ENCODE data around the gene NUMBL. TPM values are rescaled to one million over a fixed set of nuclear protein-coding genes. Genes with fewer than 3 reads are reported as not detected.

The NUMBL gene
- total and polyA plus RNA-seq, 2 of the 13 experiments (the other 11 are each of a cell fraction or from before 2014, with no cell fraction given), result 0.49 to 2.3 TPM

- no peak overlapping the region for H3K27ac ChIP-seq (ENCODE audit: extremely low read length, insufficient read depth, low read length)
- no peak for FAIRE-seq
- H3K4me2 ChIP-seq (ENCODE audit: low read depth, low read length), result no peak overlapping the region
- DNase-seq (ENCODE audit: low spot score), result no peak
- no peaks in the 10 kb centered on the region for H3K79me2 ChIP-seq (ENCODE audit: insufficient read depth, low read length)
- no peaks in the 10 kb centered on the region for H3K4me1 ChIP-seq (ENCODE audit: insufficient read depth, low read length)
- TF ChIP-seq TBP (CRISPR knock-in tag; IDR thresholded peaks at IDR 0.05), result no peak
- no TSS peak for BruUV-seq (replicated peaks)
- in situ Hi-C loops (cut with HindIII; ENCODE audit: extremely low pct_ligation_motif_present, low pct_unique_long_range_greater_than_20kb) (no loop called here), intact Hi-C loops (cut with micrococcal nuclease; ENCODE audit: unreplicated experiment) (no loop called here)
- no peaks in the 10 kb centered on the region for H4K20me1 ChIP-seq (ENCODE audit: insufficient read depth, low read length)
- peaks cover 0 to 5% of the 10 kb centered on the region in 2 experiments; a peak in 2 of 5 replicates for H3K36me3 ChIP-seq (replicated peaks in 1 of 2; ENCODE audit: control insufficient read depth in 1 of 2, insufficient read depth in 2 of 2, low read length in 2 of 2)
- H2AFZ ChIP-seq (ENCODE audit: low read length), result no peak overlapping the region
- ATAC-seq, result no peak
- POLR2A ChIA-PET, result no interaction called here
- no peaks in the 10 kb centered on the region for H3K9me3 ChIP-seq (ENCODE audit: low read length)
- no peak overlapping the region for H3K4me3 ChIP-seq (replicated peaks in 1 of 3; ENCODE audit: insufficient read depth in 1 of 3, low read depth in 2 of 3, low read length in 3 of 3)
- H3K9ac ChIP-seq (ENCODE audit: insufficient read depth, low read depth, low read length), result no peak overlapping the region
- H3K27me3 ChIP-seq (ENCODE audit: control insufficient read depth in 1 of 2, insufficient read depth in 2 of 2, low read length in 2 of 2), result no peaks in the 10 kb centered on the region; a peak in 1 of 5 replicates
- CTCF ChIA-PET (ENCODE audit: low intra/inter-chr PET ratio, low total read pairs), result no interaction called here
- WGBS (ENCODE audit: low lambda C conversion rate), result 82% methylated on average over 13 of the region's 18 CpGs
These were observed 957 bp downstream of the NUMBL start for GRCh38 chr19:40689339-40690049.

DNA sequence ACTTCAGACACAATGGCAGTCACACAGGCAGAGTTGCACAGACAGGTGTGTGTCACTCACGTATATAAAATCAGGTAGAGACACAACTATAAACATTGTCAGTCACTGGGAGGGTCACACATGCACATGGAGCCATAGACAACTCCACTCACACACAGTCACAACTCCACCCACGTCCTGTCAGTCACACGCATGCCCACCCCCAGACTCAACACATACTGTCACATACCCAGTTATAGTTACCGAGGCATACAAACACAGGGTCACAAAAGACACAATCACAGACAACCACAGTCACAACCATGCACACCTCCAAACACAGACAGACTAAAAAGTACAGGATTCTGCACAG, 1.5 kb downstream of the NUMBL start:
- H3K79me2 ChIP-seq (ENCODE audit: insufficient read depth, low read length), result no peaks in the 10 kb centered on the region
- POLR2A ChIA-PET, result no interaction called here
- H3K9me3 ChIP-seq (ENCODE audit: low read length), result no peaks in the 10 kb centered on the region
- in situ Hi-C loops (cut with HindIII; ENCODE audit: extremely low pct_ligation_motif_present, low pct_unique_long_range_greater_than_20kb), result no loop called here
- WGBS (ENCODE audit: low lambda C conversion rate), result 69% methylated on average over 4 of the region's 4 CpGs
- CTCF ChIA-PET (ENCODE audit: low intra/inter-chr PET ratio, low total read pairs), result no interaction called here
- no peak overlapping the region for H2AFZ ChIP-seq (ENCODE audit: low read length)
- H3K4me3 ChIP-seq (replicated peaks in 1 of 3; ENCODE audit: insufficient read depth in 1 of 3, low read depth in 2 of 3, low read length in 3 of 3), result no peak overlapping the region
- H3K9ac ChIP-seq (ENCODE audit: insufficient read depth, low read depth, low read length), result no peak overlapping the region
- H3K4me2 ChIP-seq (ENCODE audit: low read depth, low read length), result no peak overlapping the region
- no TSS peak for BruUV-seq (replicated peaks)
- intact Hi-C loops (cut with micrococcal nuclease; ENCODE audit: unreplicated experiment), result no loop called here
- TF ChIP-seq, protein P1, sequence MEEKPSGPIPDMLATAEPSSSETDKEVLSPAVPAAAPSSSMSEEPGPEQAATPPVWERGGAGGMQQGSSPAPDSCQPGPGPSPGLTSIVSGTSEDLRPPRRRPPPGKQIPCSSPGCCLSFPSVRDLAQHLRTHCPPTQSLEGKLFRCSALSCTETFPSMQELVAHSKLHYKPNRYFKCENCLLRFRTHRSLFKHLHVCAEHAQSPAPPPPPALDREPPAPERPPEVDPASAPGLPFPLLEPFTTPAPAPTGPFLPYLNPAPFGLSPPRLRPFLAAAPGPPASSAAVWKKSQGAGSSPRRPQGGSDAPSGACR (CRISPR knock-in tag; IDR thresholded peaks at IDR 0.05), result no peak
- no peak for TF ChIP-seq CENPT (CRISPR knock-in tag; IDR thresholded peaks at IDR 0.05; ENCODE audit: low read depth)
- TF ChIP-seq ZNF20 (CRISPR knock-in tag; IDR thresholded peaks at IDR 0.05), result no peak
- TF ChIP-seq RNF2 (conservative IDR thresholded peaks at IDR 0.05; ENCODE audit: low read depth), result no peak
- no peak for TF ChIP-seq NBN (conservative IDR thresholded peaks at IDR 0.05)
- no peak for TF ChIP-seq CREBL2 (CRISPR knock-in tag; IDR thresholded peaks at IDR 0.05; ENCODE audit: borderline replicate concordance)
- no peak for TF ChIP-seq ATF2 (CRISPR knock-in tag; IDR thresholded peaks at IDR 0.05)
- TF ChIP-seq ZNF629 (CRISPR knock-in tag; conservative IDR thresholded peaks at IDR 0.05), result no peak
- TF ChIP-seq ZNF510 (CRISPR knock-in tag; IDR thresholded peaks at IDR 0.05; ENCODE audit: low read depth), result no peak
- TF ChIP-seq SAP130 (CRISPR knock-in tag; IDR thresholded peaks at IDR 0.05; ENCODE audit: low read depth), result no peak
- TF ChIP-seq, protein P2, sequence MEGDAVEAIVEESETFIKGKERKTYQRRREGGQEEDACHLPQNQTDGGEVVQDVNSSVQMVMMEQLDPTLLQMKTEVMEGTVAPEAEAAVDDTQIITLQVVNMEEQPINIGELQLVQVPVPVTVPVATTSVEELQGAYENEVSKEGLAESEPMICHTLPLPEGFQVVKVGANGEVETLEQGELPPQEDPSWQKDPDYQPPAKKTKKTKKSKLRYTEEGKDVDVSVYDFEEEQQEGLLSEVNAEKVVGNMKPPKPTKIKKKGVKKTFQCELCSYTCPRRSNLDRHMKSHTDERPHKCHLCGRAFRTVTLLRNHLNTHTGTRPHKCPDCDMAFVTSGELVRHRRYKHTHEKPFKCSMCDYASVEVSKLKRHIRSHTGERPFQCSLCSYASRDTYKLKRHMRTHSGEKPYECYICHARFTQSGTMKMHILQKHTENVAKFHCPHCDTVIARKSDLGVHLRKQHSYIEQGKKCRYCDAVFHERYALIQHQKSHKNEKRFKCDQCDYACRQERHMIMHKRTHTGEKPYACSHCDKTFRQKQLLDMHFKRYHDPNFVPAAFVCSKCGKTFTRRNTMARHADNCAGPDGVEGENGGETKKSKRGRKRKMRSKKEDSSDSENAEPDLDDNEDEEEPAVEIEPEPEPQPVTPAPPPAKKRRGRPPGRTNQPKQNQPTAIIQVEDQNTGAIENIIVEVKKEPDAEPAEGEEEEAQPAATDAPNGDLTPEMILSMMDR (CRISPR knock-in tag; IDR thresholded peaks at IDR 0.05), result no peak
- TF ChIP-seq SCMH1 (CRISPR knock-in tag; IDR thresholded peaks at IDR 0.05; ENCODE audit: borderline replicate concordance), result no peak
- no peak for TF ChIP-seq ZNF180 (CRISPR knock-in tag; IDR thresholded peaks at IDR 0.05; ENCODE audit: borderline replicate concordance, low read depth)
- TF ChIP-seq NFE2 (CRISPR knock-in tag; IDR thresholded peaks at IDR 0.05), result no peak
- no peak for TF ChIP-seq MIXL1 (CRISPR knock-in tag; IDR thresholded peaks at IDR 0.05)
- TF ChIP-seq THAP11 (CRISPR knock-in tag; IDR thresholded peaks at IDR 0.05), result no peak
- ATAC-seq (no peak), FAIRE-seq (no peak), DNase-seq (ENCODE audit: low spot score) (no peak)
- no peak overlapping the region for H3K27ac ChIP-seq (ENCODE audit: extremely low read length, insufficient read depth, low read length)
- no peaks in the 10 kb centered on the region for H4K20me1 ChIP-seq (ENCODE audit: insufficient read depth, low read length)
- no peaks in the 10 kb centered on the region for H3K4me1 ChIP-seq (ENCODE audit: insufficient read depth, low read length)
- H3K36me3 ChIP-seq (replicated peaks in 1 of 2; ENCODE audit: control insufficient read depth in 1 of 2, insufficient read depth in 2 of 2, low read length in 2 of 2), result peaks cover 0 to 5% of the 10 kb centered on the region in 2 experiments; a peak in 2 of 5 replicates
- H3K27me3 ChIP-seq (ENCODE audit: control insufficient read depth in 1 of 2, insufficient read depth in 2 of 2, low read length in 2 of 2), result no peaks in the 10 kb centered on the region; a peak in 1 of 5 replicates

Measured in HepG2 (cell line).